GM12878 (cell line): Measurements from ENCODE around the gene CMTM2. TPM values are rescaled to one million over a fixed set of nuclear protein-coding genes. Genes with fewer than 3 reads are reported as not detected.

Experiments
- ATAC-seq: fragments of 200-7000 bp; cut with Tn5 transposase; 3 replicates; pipeline ENCODE4 v1.9.1; 2020; ENCODE audit warnings: mild to moderate bottlenecking, moderate library complexity
- BruUV-seq: library from RNA; stranded (reverse); fragments of 400-500 nt; replicated peaks from 2 replicates; lab custom pipeline; 2021; lab: Mats Ljungman, UMichigan
- CTCF ChIA-PET: fragments of 300-600 bp; sonication (Branson Sonifier 250); formaldehyde crosslinking; extraction: SDS; loops from one replicate; lab custom pipeline; 2021; ENCODE audit warnings: inconsistent platforms; lab: Yijun Ruan, JAX
- POLR2A ChIA-PET: fragments of 350-600 bp; formaldehyde crosslinking; extraction: SDS; loops from one replicate; lab custom pipeline; 2021; ENCODE audit warnings: inconsistent platforms; lab: Charles Lee
- RAD21 ChIA-PET: fragments of 300-600 bp; sonication (Branson Sonifier 250); formaldehyde crosslinking; loops from one replicate; lab custom pipeline; 2023; ENCODE audit warnings: antibody characterized with exemption; ENCODE audit not compliant: unreplicated experiment; lab: Charles Lee
- SMC1A ChIA-PET: fragments of 300-600 bp; sonication (Branson Sonifier 250); formaldehyde crosslinking; loops from one replicate; lab custom pipeline; 2023; ENCODE audit not compliant: unreplicated experiment, uncharacterized antibody; lab: Charles Lee
- DNase-seq: peaks from one replicate; pipeline ENCODE4 v3.0.0-alpha.2; 2011; ENCODE audit warnings: low read depth, low spot score
- FAIRE-seq: peaks from 3 replicates; lab custom pipeline; 2011; peaks lifted over from hg19 to GRCh38; lab: Jason Lieb, UNC
- H2AFZ ChIP-seq: 2 replicates; pipeline ENCODE4 v1.6.0; 2011; ENCODE audit warnings: low read depth, low read length, control low read depth; ENCODE audit not compliant: control insufficient read depth
- H3K27ac ChIP-seq: 2 replicates; pipeline ENCODE4 v1.5.1; 2011; ENCODE audit warnings: control low read depth; ENCODE audit not compliant: control insufficient read depth, insufficient read depth
- H3K27me3 ChIP-seq, 2 experiments: replicated peaks in 1 of 2; 2 replicates each; pipeline versions ENCODE4 v1.6.0 to v1.6.1; 2011; ENCODE audit warnings: low read length in 1 of 2; ENCODE audit not compliant: control insufficient read depth in 2 of 2, insufficient read depth in 2 of 2
- H3K36me3 ChIP-seq, 2 experiments: 2 replicates each; pipeline ENCODE4 v1.5.1; 2011; ENCODE audit warnings: low read length in 1 of 2; ENCODE audit not compliant: control insufficient read depth in 2 of 2, insufficient read depth in 2 of 2
- H3K4me1 ChIP-seq: 2 replicates; pipeline ENCODE4 v1.6.1; 2011; ENCODE audit warnings: mild to moderate bottlenecking, low read length, moderate library complexity, mixed read lengths; ENCODE audit not compliant: control insufficient read depth, insufficient read depth
- H3K4me2 ChIP-seq: 2 replicates; pipeline ENCODE4 v1.6.0; 2011; ENCODE audit warnings: control low read depth; ENCODE audit not compliant: control insufficient read depth, insufficient read depth
- H3K4me3 ChIP-seq: fragments of 200-600 bp; sonication (generic); 2 replicates; pipeline ENCODE4 v1.5.1; 2016
- H3K79me2 ChIP-seq: 2 replicates; pipeline ENCODE4 v1.6.0; 2011; ENCODE audit warnings: low read length; ENCODE audit not compliant: control insufficient read depth, insufficient read depth
- H3K9ac ChIP-seq: 2 replicates; pipeline ENCODE4 v1.8.0; 2011; ENCODE audit warnings: low read length, control low read depth, mixed read lengths; ENCODE audit not compliant: control insufficient read depth, insufficient read depth
- H3K9me3 ChIP-seq: replicated peaks from 3 replicates; pipeline ENCODE4 v1.5.1; 2011; ENCODE audit warnings: mild to moderate bottlenecking, low read length; ENCODE audit not compliant: control insufficient read depth, insufficient read depth
- H4K20me1 ChIP-seq: 2 replicates; pipeline ENCODE4 v1.6.0; 2011; ENCODE audit not compliant: control insufficient read depth, insufficient read depth
- ASH2L ChIP-seq: fragments of 300-600, 200-600 bp; sonication (generic); IDR thresholded peaks from 2 replicates; pipeline ENCODE4 v1.6.1; 2017; ENCODE audit warnings: low read depth, mild to moderate bottlenecking, borderline replicate concordance
- EZH2 ChIP-seq: IDR thresholded peaks from 2 replicates; pipeline ENCODE4 v1.6.1; 2012; ENCODE audit warnings: low read depth, mild to moderate bottlenecking, control low read depth, inconsistent platforms, low read length, borderline replicate concordance; ENCODE audit not compliant: control insufficient read depth
- JUND ChIP-seq: IDR thresholded peaks from 2 replicates; pipeline ENCODE4 v1.6.1; 2012; ENCODE audit warnings: low read depth, mild to moderate bottlenecking, low read length, improper control_type of control experiment, moderate library complexity
- MTA2 ChIP-seq: fragments of 450-650 bp; IDR thresholded peaks from 2 replicates; pipeline ENCODE4 v1.6.1; 2016; ENCODE audit warnings: low read depth, mild to moderate bottlenecking, moderate library complexity
- MYB ChIP-seq: fragments of 150-350 bp; IDR thresholded peaks from 2 replicates; pipeline ENCODE4 v1.6.1; 2014; ENCODE audit warnings: mild to moderate bottlenecking, low read depth, low read length, borderline replicate concordance
- NFYA ChIP-seq: IDR thresholded peaks from 2 replicates; pipeline ENCODE4 v1.6.1; 2011; ENCODE audit warnings: low read depth, mild to moderate bottlenecking, low read length, improper control_type of control experiment, borderline replicate concordance
- STAT3 ChIP-seq: IDR thresholded peaks from 2 replicates; pipeline ENCODE4 v1.6.1; 2011; ENCODE audit warnings: low read depth, low read length, improper control_type of control experiment
- SUZ12 ChIP-seq: fragments of 200-600 bp; sonication (generic); IDR thresholded peaks from one replicate; pipeline ENCODE4 v1.6.1; 2018; ENCODE audit warnings: antibody characterized with exemption, mild to moderate bottlenecking; ENCODE audit not compliant: unreplicated experiment
- ZNF622 ChIP-seq: fragments of 450-650 bp; IDR thresholded peaks from 2 replicates; pipeline ENCODE4 v1.6.1; 2017; ENCODE audit warnings: mild to moderate bottlenecking, inconsistent platforms
- WGBS: methylation state at CpG from one replicate; pipeline ENCODE4 v1.1.6; 2016; ENCODE audit warnings: low lambda C conversion rate; ENCODE audit not compliant: insufficient replicate concordance, insufficient coverage; ENCODE audit errors: missing lambda C conversion rate; 5-methylcytosine and 5-hydroxymethylcytosine counted together
- in situ Hi-C: fragments of 300-500 bp; cut with MboI; formaldehyde crosslinking; loops from 9 replicates; pipeline ENCODE4 v1.14.3; 2018; ENCODE audit warnings: mixed read lengths
- intact Hi-C: fragments of 100-400 bp; cut with micrococcal nuclease; formaldehyde crosslinking; loops from one replicate; pipeline ENCODE4 v1.14.2; 2022; ENCODE audit not compliant: unreplicated experiment
- polyA plus RNA-seq, 11 experiments: library from polyadenylated mRNA; depleted of rRNA in 4 of 11; unstranded in 6 of 11; stranded (reverse) in 5 of 11; fragments of >200 nt; fragmentation: Nextera tagmentation in 4 of 11; fragmentation: Illumina TruSeq in 1 of 11; extraction: Ambion mirVana in 4 of 11; extraction: Trizol in 1 of 11; gene quantifications; 1 replicate in 1 of 11; 2 replicates in 10 of 11; pipeline versions ENCODE4 v1.2.1 to v1.2.3, GENCODE V29; 2011 to 2016; ENCODE audit warnings: inconsistent platforms in 2 of 11, missing spikeins in 2 of 11, low read depth in 1 of 11
- total RNA-seq, 4 experiments: library from RNA; depleted of rRNA in 3 of 4; stranded (reverse); fragments of >200 nt in 3 of 4; fragmentation: Illumina TruSeq in 1 of 4; extraction: Trizol in 1 of 4; gene quantifications; 2 replicates each; pipeline versions ENCODE4 v1.2.1 to v1.2.3, GENCODE V29; 2013 to 2021
- TF ChIP-seq, protein P1 (sequence below): fragments of 450-650 bp; formaldehyde crosslinking; IDR thresholded peaks from 2 replicates; pipeline ENCODE4 v1.5.0; 2022; ENCODE audit warnings: mild to moderate bottlenecking, missing genetic modification characterization
- TF ChIP-seq, protein P2 (sequence below): fragments of 450-650 bp; formaldehyde crosslinking; IDR thresholded peaks from 2 replicates; pipeline ENCODE4 v1.4.0; 2020; ENCODE audit warnings: mild to moderate bottlenecking, moderate library complexity
- TF ChIP-seq, protein P3 (sequence below): IDR thresholded peaks from 2 replicates; pipeline ENCODE4 v1.6.1; 2012; ENCODE audit warnings: low read depth, low read length, improper control_type of control experiment

Gene CMTM2
- total and polyA plus RNA-seq, 10 of the 15 experiments (the other 5 are each of a cell fraction or from before 2014, with no cell fraction given): 0.26 to 0.34 TPM; not detected in 8

DNA sequence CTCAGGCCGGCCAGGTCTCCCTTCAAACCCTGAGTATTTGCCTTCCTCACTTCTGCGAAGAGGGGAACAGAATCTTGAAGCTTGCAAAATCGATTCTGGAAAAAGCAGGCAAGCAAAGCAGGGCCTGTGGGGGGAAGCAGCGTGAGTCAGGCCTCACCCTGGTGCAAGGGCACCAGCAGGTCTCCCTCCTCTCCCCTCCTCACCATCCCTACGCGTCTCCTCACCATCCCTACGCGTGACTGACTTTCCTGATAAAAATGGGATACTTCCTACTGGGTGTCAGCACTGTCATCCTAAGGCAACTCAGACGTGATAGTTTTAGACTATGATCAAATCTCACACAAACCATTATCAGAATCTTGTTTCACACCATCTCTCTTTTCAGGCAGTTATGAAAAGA, 37.3 kb downstream of the CMTM2 start:
- CTCF ChIA-PET: interaction anchor here (1.4 to 4.6 kb wide), 2 partner anchors 9 to 44 kb away, joined by 3 to 32 read pairs; no protein-coding TSS in a partner anchor
- Histone ChIP-seq H3K4me1 (no peaks in the 10 kb centered on the region), H2AFZ (no peak overlapping the region), H3K4me2 (no peak overlapping the region), H3K4me3 (no peak overlapping the region), H4K20me1 (no peaks in the 10 kb centered on the region), H3K36me3 (peaks cover 0 to 7% of the 10 kb centered on the region in 2 experiments; a peak in 2 of 4 replicates), H3K79me2 (no peaks in the 10 kb centered on the region), H3K27me3 (peaks cover 0 to 4% of the 10 kb centered on the region in 2 experiments; a peak in 2 of 4 replicates), H3K27ac (no peak overlapping the region), H3K9me3 (no peaks in the 10 kb centered on the region), H3K9ac (no peak overlapping the region)
- DNase-seq (no peak), ATAC-seq (no peak), FAIRE-seq (no peak)
- RAD21 ChIA-PET: no interaction called here
- intact Hi-C loops: no loop called here
- no TSS peak for BruUV-seq
- in situ Hi-C loops: no loop called here
- POLR2A ChIA-PET: no interaction called here
- 51% methylated on average over 9 of the region's 9 CpGs for WGBS
- SMC1A ChIA-PET: interaction anchor here (0.9 kb wide), 1 partner anchor 9 kb away, joined by 3 read pairs; no protein-coding TSS in a partner anchor
- no peak for TF ChIP-seq EZH2
- no peak for TF ChIP-seq ASH2L
- TF ChIP-seq, protein P1, sequence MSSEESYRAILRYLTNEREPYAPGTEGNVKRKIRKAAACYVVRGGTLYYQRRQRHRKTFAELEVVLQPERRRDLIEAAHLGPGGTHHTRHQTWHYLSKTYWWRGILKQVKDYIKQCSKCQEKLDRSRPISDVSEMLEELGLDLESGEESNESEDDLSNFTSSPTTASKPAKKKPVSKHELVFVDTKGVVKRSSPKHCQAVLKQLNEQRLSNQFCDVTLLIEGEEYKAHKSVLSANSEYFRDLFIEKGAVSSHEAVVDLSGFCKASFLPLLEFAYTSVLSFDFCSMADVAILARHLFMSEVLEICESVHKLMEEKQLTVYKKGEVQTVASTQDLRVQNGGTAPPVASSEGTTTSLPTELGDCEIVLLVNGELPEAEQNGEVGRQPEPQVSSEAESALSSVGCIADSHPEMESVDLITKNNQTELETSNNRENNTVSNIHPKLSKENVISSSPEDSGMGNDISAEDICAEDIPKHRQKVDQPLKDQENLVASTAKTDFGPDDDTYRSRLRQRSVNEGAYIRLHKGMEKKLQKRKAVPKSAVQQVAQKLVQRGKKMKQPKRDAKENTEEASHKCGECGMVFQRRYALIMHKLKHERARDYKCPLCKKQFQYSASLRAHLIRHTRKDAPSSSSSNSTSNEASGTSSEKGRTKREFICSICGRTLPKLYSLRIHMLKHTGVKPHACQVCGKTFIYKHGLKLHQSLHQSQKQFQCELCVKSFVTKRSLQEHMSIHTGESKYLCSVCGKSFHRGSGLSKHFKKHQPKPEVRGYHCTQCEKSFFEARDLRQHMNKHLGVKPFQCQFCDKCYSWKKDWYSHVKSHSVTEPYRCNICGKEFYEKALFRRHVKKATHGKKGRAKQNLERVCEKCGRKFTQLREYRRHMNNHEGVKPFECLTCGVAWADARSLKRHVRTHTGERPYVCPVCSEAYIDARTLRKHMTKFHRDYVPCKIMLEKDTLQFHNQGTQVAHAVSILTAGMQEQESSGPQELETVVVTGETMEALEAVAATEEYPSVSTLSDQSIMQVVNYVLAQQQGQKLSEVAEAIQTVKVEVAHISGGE (CRISPR knock-in tag): no peak
- no peak for TF ChIP-seq STAT3
- no peak for TF ChIP-seq MYB
- TF ChIP-seq, protein P2, sequence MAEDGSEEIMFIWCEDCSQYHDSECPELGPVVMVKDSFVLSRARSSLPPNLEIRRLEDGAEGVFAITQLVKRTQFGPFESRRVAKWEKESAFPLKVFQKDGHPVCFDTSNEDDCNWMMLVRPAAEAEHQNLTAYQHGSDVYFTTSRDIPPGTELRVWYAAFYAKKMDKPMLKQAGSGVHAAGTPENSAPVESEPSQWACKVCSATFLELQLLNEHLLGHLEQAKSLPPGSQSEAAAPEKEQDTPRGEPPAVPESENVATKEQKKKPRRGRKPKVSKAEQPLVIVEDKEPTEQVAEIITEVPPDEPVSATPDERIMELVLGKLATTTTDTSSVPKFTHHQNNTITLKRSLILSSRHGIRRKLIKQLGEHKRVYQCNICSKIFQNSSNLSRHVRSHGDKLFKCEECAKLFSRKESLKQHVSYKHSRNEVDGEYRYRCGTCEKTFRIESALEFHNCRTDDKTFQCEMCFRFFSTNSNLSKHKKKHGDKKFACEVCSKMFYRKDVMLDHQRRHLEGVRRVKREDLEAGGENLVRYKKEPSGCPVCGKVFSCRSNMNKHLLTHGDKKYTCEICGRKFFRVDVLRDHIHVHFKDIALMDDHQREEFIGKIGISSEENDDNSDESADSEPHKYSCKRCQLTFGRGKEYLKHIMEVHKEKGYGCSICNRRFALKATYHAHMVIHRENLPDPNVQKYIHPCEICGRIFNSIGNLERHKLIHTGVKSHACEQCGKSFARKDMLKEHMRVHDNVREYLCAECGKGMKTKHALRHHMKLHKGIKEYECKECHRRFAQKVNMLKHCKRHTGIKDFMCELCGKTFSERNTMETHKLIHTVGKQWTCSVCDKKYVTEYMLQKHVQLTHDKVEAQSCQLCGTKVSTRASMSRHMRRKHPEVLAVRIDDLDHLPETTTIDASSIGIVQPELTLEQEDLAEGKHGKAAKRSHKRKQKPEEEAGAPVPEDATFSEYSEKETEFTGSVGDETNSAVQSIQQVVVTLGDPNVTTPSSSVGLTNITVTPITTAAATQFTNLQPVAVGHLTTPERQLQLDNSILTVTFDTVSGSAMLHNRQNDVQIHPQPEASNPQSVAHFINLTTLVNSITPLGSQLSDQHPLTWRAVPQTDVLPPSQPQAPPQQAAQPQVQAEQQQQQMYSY (CRISPR knock-in tag): no peak
- TF ChIP-seq JUND: no peak
- TF ChIP-seq ZNF622: no peak
- no peak for TF ChIP-seq MTA2
- TF ChIP-seq NFYA: no peak
- no peak for TF ChIP-seq SUZ12
- TF ChIP-seq, protein P3, sequence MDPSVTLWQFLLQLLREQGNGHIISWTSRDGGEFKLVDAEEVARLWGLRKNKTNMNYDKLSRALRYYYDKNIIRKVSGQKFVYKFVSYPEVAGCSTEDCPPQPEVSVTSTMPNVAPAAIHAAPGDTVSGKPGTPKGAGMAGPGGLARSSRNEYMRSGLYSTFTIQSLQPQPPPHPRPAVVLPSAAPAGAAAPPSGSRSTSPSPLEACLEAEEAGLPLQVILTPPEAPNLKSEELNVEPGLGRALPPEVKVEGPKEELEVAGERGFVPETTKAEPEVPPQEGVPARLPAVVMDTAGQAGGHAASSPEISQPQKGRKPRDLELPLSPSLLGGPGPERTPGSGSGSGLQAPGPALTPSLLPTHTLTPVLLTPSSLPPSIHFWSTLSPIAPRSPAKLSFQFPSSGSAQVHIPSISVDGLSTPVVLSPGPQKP: no peak
